H1 (cell line): ENCODE data around the gene LGALS8. TPM values are rescaled to one million over a fixed set of nuclear protein-coding genes. Genes with fewer than 3 reads are reported as not detected.

Experiments used
- NANOG ChIP-seq: IDR thresholded peaks from 2 replicates; pipeline ENCODE4 v1.6.1; 2011; ENCODE audit warnings: low read length, low read depth, mild to moderate bottlenecking, inconsistent platforms; ENCODE audit not compliant: insufficient read depth, poor library complexity, severe bottlenecking
- polyA plus RNA-seq, 7 experiments: library from polyadenylated mRNA; depleted of rRNA in 3 of 7; stranded (reverse) in 5 of 7; unstranded in 2 of 7; fragments of >200 nt in 5 of 7; fragments of 200-250 nt in 2 of 7; gene quantifications; 1 replicate in 5 of 7; 2 replicates in 1 of 7; 4 replicates in 1 of 7; pipeline versions ENCODE4 v1.2.1 to v1.2.3, GENCODE V29; 2011 to 2013; ENCODE audit warnings: missing spikeins in 2 of 7, mixed read lengths in 2 of 7
- total RNA-seq: library from RNA; stranded (reverse); fragmentation: NEBNext Ultra II Directional; extraction: Animal tissue kit (Norgen Biotek cat#: 25700); gene quantifications from 2 replicates; pipeline ENCODE4 v1.2.1, GENCODE V29; 2021
- TF ChIP-seq, protein P1 (sequence below): IDR thresholded peaks from 2 replicates; pipeline ENCODE4 v1.6.1; 2012; ENCODE audit warnings: inconsistent platforms

The LGALS8 gene
- total and polyA plus RNA-seq, 2 of the 8 experiments (the other 6 are each of a cell fraction or from before 2014, with no cell fraction given) = 7.2 to 11.6 TPM

DNA sequence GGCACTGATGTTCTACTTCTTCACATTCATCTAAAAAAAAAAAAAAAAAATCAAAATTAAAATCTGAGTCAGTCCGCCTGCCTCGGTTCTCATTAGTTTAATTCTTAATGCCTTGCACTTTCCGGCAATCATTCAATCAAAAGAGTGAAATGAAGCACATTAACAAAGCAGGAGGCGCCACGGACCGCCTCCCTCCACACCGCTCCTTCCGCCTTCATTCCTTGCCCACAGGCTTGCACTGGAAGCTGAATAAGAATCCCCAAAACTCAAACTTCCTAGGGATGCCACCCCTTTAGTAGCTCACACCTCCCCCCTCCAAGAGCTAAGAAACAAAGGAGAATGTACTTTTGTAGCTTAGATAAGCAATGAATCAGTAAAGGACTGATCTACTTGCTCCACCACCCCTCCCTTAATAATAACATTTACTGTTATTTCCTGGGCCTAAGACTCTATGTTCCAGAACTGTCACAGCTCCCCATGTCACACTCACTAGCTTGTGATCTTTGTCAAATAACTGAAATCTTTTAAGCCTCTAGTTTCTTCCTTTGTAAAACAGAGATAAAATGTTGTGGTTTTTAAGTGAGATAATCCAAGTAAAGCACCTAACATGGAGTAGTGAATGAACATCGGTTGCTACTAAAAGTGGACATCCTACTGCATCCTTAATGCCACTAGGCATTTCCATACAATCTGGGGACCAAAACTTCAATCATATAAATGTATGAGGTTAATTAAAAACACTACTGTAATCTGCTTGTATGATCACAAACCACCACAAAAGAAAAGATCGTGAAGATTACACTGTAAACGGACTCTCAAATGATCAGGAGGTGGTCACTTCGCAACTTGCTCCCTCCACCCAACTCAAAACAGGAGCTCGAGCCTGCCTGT is 27.4 kb downstream of the LGALS8 start (continued):
- TF ChIP-seq NANOG = no peak
- TF ChIP-seq, protein P1, sequence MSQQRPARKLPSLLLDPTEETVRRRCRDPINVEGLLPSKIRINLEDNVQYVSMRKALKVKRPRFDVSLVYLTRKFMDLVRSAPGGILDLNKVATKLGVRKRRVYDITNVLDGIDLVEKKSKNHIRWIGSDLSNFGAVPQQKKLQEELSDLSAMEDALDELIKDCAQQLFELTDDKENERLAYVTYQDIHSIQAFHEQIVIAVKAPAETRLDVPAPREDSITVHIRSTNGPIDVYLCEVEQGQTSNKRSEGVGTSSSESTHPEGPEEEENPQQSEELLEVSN = no peak
- TF ChIP-seq, all 59 proteins: peak for 0
